GM23248 (cell line): ENCODE results near the gene SNX18. TPM values are rescaled to one million over a fixed set of nuclear protein-coding genes. Genes with fewer than 3 reads are reported as not detected.
A peak's percentile ranks its signal among the peaks of the same experiment; 100 is the strongest.
"Not testable (repeated sequence)": the region's sequence is repeated elsewhere in the genome, so short reads cannot be mapped to it uniquely, and the experiment has no call there.

Source experiments
- DNase-seq: peaks from one replicate; pipeline ENCODE4 v3.0.0-alpha.2; 2015
- H2AFZ ChIP-seq: fragments of 200-600 bp; sonication (generic); 2 replicates; pipeline ENCODE4 v1.6.1; 2016; ENCODE audit warnings: antibody characterized with exemption
- H3F3A ChIP-seq: fragments of 200-600 bp; sonication (generic); 2 replicates; pipeline ENCODE4 v1.6.1; 2016; ENCODE audit warnings: mild to moderate bottlenecking, antibody characterized with exemption, mixed run types; ENCODE audit not compliant: insufficient read depth
- H3K27ac ChIP-seq: fragments of 200-600 bp; sonication (generic); 2 replicates; pipeline ENCODE4 v1.5.1; 2016; ENCODE audit warnings: mild to moderate bottlenecking
- H3K27me3 ChIP-seq: fragments of 200-600 bp; sonication (generic); replicated peaks from 2 replicates; pipeline ENCODE4 v1.6.1; 2016; ENCODE audit warnings: mild to moderate bottlenecking; ENCODE audit not compliant: insufficient read depth
- H3K36me3 ChIP-seq: fragments of 200-600 bp; sonication (generic); 2 replicates; pipeline ENCODE4 v1.6.1; 2016; ENCODE audit warnings: low read depth, mild to moderate bottlenecking
- H3K4me1 ChIP-seq: fragments of 200-600 bp; sonication (generic); 2 replicates; pipeline ENCODE4 v1.6.1; 2016; ENCODE audit warnings: mild to moderate bottlenecking; ENCODE audit not compliant: insufficient read depth
- H3K4me2 ChIP-seq: fragments of 200-600 bp; sonication (generic); one replicate; pipeline ENCODE4 v1.6.1; 2016; ENCODE audit warnings: mild to moderate bottlenecking; ENCODE audit not compliant: unreplicated experiment
- H3K4me3 ChIP-seq: fragments of 200-600 bp; sonication (generic); 2 replicates; pipeline ENCODE4 v1.5.1; 2016; ENCODE audit warnings: mild to moderate bottlenecking
- H3K79me2 ChIP-seq: fragments of 200-600 bp; sonication (generic); 2 replicates; pipeline ENCODE4 v1.6.1; 2016; ENCODE audit warnings: mild to moderate bottlenecking; ENCODE audit not compliant: insufficient read depth
- H3K9ac ChIP-seq: fragments of 200-600 bp; sonication (generic); 2 replicates; pipeline ENCODE4 v1.6.1; 2016; ENCODE audit warnings: mild to moderate bottlenecking
- H3K9me2 ChIP-seq: fragments of 200-600 bp; sonication (generic); 2 replicates; pipeline ENCODE4 v1.6.1; 2016; ENCODE audit warnings: mixed run types, mild to moderate bottlenecking, moderate library complexity; ENCODE audit not compliant: insufficient read depth
- H3K9me3 ChIP-seq: fragments of 200-600 bp; sonication (generic); one replicate; pipeline ENCODE4 v1.6.1; 2017; ENCODE audit warnings: low read depth
- H4K20me1 ChIP-seq: fragments of 200-600 bp; sonication (generic); 2 replicates; pipeline ENCODE4 v1.6.0; 2016; ENCODE audit not compliant: insufficient read depth
- EZH2 ChIP-seq: fragments of 200-600 bp; sonication (generic); IDR thresholded peaks from 2 replicates; pipeline ENCODE4 v1.6.1; 2018; ENCODE audit warnings: antibody characterized with exemption, mild to moderate bottlenecking; ENCODE audit not compliant: insufficient read depth, poor library complexity, severe bottlenecking
- EZH2phosphoT487 ChIP-seq: fragments of 200-600 bp; sonication (generic); IDR thresholded peaks from 2 replicates; pipeline ENCODE4 v1.6.1; 2018; ENCODE audit warnings: antibody characterized with exemption, moderate library complexity, mild to moderate bottlenecking, low read depth; ENCODE audit not compliant: insufficient read depth
- WGBS, 2 experiments: methylation state at CpG; one replicate each; pipeline ENCODE4 v1.1.6; 2015 to 2017; ENCODE audit warnings: low lambda C conversion rate in 2 of 2, low coverage in 1 of 2; ENCODE audit errors: missing lambda C conversion rate in 2 of 2; 5-methylcytosine and 5-hydroxymethylcytosine counted together
- in situ Hi-C: fragments of 300-500 bp; cut with MboI; formaldehyde crosslinking; loops from 2 replicates; pipeline ENCODE4 v1.15.0; 2020
- polyA plus RNA-seq: library from polyadenylated mRNA; unstranded; fragments of >200 nt; fragmentation: Nextera tagmentation; extraction: Ambion mirVana; gene quantifications from 2 replicates; pipeline ENCODE4 v1.2.1, GENCODE V29; 2016
- total RNA-seq: library from RNA; depleted of rRNA; stranded (reverse); fragments of >200 nt; shearing (Covaris generic); gene quantifications from 2 replicates; pipeline ENCODE4 v1.2.3, GENCODE V29; 2014

Gene SNX18
- total and polyA plus RNA-seq, 2 experiments from 2014 or later, result 14.2 to 77.3 TPM

- no peak overlapping the region for H3K9ac ChIP-seq
- no peaks in the 10 kb centered on the region for H3K27me3 ChIP-seq
- no peaks in the 10 kb centered on the region for H3K36me3 ChIP-seq
- H3K27ac ChIP-seq, result no peak overlapping the region
- H3K4me2 ChIP-seq, result no peak overlapping the region
- TF ChIP-seq EZH2 (no peak), EZH2phosphoT487 (no peak)
- no peaks in the 10 kb centered on the region for H3K79me2 ChIP-seq
- no peaks in the 10 kb centered on the region for H3K9me2 ChIP-seq
- peak; percentile 36 for DNase-seq
- H4K20me1 ChIP-seq, result no peaks in the 10 kb centered on the region
- peaks cover 14% of the 10 kb centered on the region for H3K4me1 ChIP-seq
- H3F3A ChIP-seq, result no peaks in the 10 kb centered on the region
- in situ Hi-C loops, result no loop called here
- H3K4me3 ChIP-seq, result no peak overlapping the region
- WGBS, 2 experiments, result 56 to 59% methylated on average over 5 of the region's 5 CpGs
- H2AFZ ChIP-seq, result no peak overlapping the region
- no peaks in the 10 kb centered on the region for H3K9me3 ChIP-seq
These were observed 33.2 kb upstream of the SNX18 start for GRCh38 chr5:54484219-54484894.

- H3K79me2 ChIP-seq, H3K4me2 ChIP-seq, H3K9ac ChIP-seq, H3K27ac ChIP-seq, H3K36me3 ChIP-seq, in situ Hi-C loops, H4K20me1 ChIP-seq, H3F3A ChIP-seq, DNase-seq, H3K9me2 ChIP-seq, H3K9me3 ChIP-seq, H3K4me1 ChIP-seq, H3K4me3 ChIP-seq, H3K27me3 ChIP-seq, H2AFZ ChIP-seq: not testable (repeated sequence)
These were observed 31.9 kb upstream of the SNX18 start for GRCh38 chr5:54485659-54486058.

- WGBS, 2 experiments, result 22 to 33% methylated on average over 2 of the region's 2 CpGs
- H3K27me3 ChIP-seq, H3K9me3 ChIP-seq, H3K79me2 ChIP-seq, H4K20me1 ChIP-seq, H3F3A ChIP-seq, H3K27ac ChIP-seq, H3K9ac ChIP-seq, H3K4me3 ChIP-seq, H2AFZ ChIP-seq, H3K36me3 ChIP-seq, in situ Hi-C loops, H3K9me2 ChIP-seq, H3K4me2 ChIP-seq, DNase-seq: not testable (repeated sequence)
- peaks cover 19% of the 10 kb centered on the region for H3K4me1 ChIP-seq
These were observed 27.9 kb upstream of the SNX18 start for GRCh38 chr5:54489648-54489979.

GRCh38 chr5:54491326-54491725, 26.2 kb upstream of the SNX18 start:
- Histone ChIP-seq H3K4me3 (no peak overlapping the region), H3K4me1 (peaks cover 14% of the 10 kb centered on the region), H2AFZ (no peak overlapping the region), H3K27me3 (no peaks in the 10 kb centered on the region), H3K9ac (no peak overlapping the region), H3K9me2 (no peaks in the 10 kb centered on the region), H3K36me3 (no peaks in the 10 kb centered on the region), H3K27ac (no peak overlapping the region), H3F3A (no peaks in the 10 kb centered on the region; the same call in 1 of the 2 replicates), H3K4me2 (no peak overlapping the region), H3K79me2 (no peaks in the 10 kb centered on the region), H3K9me3 (no peaks in the 10 kb centered on the region), H4K20me1 (no peaks in the 10 kb centered on the region)
- in situ Hi-C loops, result loop anchor here (10.0 kb wide), 1 partner anchor 237 kb away; no protein-coding TSS in a partner anchor
- TF ChIP-seq EZH2phosphoT487 (no peak), EZH2 (no peak)
- peak; percentile 66 for DNase-seq
- 89 to 100% methylated on average over 1 of the region's 1 CpG for WGBS, 2 experiments

GRCh38 chr5:54492178-54492577, 25.4 kb upstream of the SNX18 start:
- H3K4me3 ChIP-seq, result no peak overlapping the region
- DNase-seq, result peak; percentile 9
- H3K4me1 ChIP-seq, result peaks cover 14% of the 10 kb centered on the region
- in situ Hi-C loops, result loop anchor here (10.0 kb wide), 1 partner anchor 237 kb away; no protein-coding TSS in a partner anchor
- H3K79me2 ChIP-seq, result no peaks in the 10 kb centered on the region
- H3K9me3 ChIP-seq, result no peaks in the 10 kb centered on the region
- H3K9ac ChIP-seq, result no peak overlapping the region
- TF ChIP-seq EZH2phosphoT487 (no peak), EZH2 (no peak)
- no peak overlapping the region for H3K4me2 ChIP-seq
- no peak overlapping the region for H3K27ac ChIP-seq
- WGBS, 2 experiments, result 52 to 53% methylated on average over 2 of the region's 2 CpGs
- H3F3A ChIP-seq, result no peaks in the 10 kb centered on the region; the same call in 1 of the 2 replicates
- no peaks in the 10 kb centered on the region for H3K27me3 ChIP-seq
- H3K36me3 ChIP-seq, result no peaks in the 10 kb centered on the region
- H3K9me2 ChIP-seq, result no peaks in the 10 kb centered on the region
- H2AFZ ChIP-seq, result no peak overlapping the region
- no peaks in the 10 kb centered on the region for H4K20me1 ChIP-seq
